ENCODE results near the gene LSM14A.

Gene LSM14A

DNA sequence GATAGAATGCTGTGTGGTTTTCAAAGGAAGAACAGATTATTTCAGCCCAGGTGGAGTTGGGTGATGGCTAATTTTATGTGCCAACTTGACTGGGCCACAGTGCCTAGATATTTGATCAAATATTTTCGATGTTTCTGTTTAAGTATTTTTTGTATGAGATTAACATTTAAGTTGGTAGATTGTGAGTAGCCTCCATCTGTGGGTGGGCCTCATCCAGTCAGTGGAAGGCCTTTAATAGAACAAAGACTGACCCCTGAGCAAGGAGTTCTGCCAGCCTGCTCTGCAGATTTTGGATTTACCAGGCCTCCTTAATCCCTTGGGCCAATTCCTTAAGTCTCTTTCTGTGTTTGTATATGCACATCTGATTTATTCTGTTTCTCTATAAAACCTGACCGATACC, 13.9 kb downstream of the LSM14A start:
- no peak for TF ChIP-seq CTCF (IDR thresholded peaks at IDR 0.05; ENCODE audit: low read length, missing control alignments)
- H3K4me3 ChIP-seq (replicated peaks; ENCODE audit: low read depth, low read length): no peak overlapping the region
- no peak for DNase-seq (ENCODE audit: low read depth)

DNA sequence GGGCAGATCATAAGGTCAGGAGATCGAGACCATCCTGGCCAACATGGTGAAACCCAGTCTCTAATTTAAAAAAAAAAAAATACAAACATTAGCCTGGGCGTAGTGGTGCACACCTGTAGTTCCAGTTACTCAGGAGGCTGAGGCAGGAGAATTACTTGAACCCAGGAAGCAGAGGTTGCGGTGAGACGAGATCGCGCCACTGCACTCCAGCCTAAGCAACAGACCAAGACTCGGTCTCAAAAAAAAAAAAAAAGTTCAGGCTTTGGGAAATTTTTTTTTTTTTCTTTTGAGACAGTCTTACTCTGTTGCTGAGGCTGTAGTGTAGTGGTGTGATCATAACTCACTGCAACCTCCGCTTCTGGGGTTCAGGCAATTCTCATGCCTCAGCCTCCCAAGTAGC, 14.7 kb downstream of the LSM14A start:
- TF ChIP-seq CTCF (IDR thresholded peaks at IDR 0.05; ENCODE audit: low read length, missing control alignments): no peak
- DNase-seq (ENCODE audit: low read depth): no peak
- H3K4me3 ChIP-seq (replicated peaks; ENCODE audit: low read depth, low read length): no peak overlapping the region

DNA sequence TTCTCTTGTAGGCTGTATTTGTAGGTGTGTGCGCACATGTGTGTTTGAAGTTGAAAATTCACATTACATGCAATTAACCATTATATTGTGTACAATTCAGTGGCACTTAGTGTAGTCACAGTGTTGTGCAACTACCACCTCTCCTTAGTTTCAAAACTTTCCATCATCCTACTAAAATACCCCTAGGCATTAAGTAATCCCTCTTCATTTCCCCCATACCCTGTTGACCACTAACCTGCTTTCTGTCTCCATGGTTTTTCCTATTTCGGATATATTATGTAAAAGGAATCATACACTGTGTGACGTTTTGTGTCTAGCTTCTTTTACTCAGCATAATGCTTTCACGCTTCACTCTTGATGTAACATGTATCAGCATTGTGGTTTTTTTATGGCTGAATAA, 16.1 kb downstream of the LSM14A start:
- H3K4me3 ChIP-seq (replicated peaks; ENCODE audit: low read depth, low read length): no peak overlapping the region
- TF ChIP-seq CTCF (IDR thresholded peaks at IDR 0.05; ENCODE audit: low read length, missing control alignments): no peak
- DNase-seq (ENCODE audit: low read depth): peak; percentile 27

- peak; percentile 25 for DNase-seq (ENCODE audit: low read depth)
Observed at GRCh38 chr19:34189199-34189916, 17.1 kb downstream of the LSM14A start.

GRCh38 chr19:34189917-34190425, 17.7 kb downstream of the LSM14A start:
- H3K4me3 ChIP-seq (replicated peaks; ENCODE audit: low read depth, low read length): no peak overlapping the region
- peak; percentile 25 for DNase-seq (ENCODE audit: low read depth)
- TF ChIP-seq CTCF (IDR thresholded peaks at IDR 0.05; ENCODE audit: low read length, missing control alignments): no peak

More at GRCh38 chr19:34189199-34189916, 17.1 kb downstream of the LSM14A start:
- no peak for TF ChIP-seq CTCF (IDR thresholded peaks at IDR 0.05; ENCODE audit: low read length, missing control alignments)
- no peak overlapping the region for H3K4me3 ChIP-seq (replicated peaks; ENCODE audit: low read depth, low read length)

DNA sequence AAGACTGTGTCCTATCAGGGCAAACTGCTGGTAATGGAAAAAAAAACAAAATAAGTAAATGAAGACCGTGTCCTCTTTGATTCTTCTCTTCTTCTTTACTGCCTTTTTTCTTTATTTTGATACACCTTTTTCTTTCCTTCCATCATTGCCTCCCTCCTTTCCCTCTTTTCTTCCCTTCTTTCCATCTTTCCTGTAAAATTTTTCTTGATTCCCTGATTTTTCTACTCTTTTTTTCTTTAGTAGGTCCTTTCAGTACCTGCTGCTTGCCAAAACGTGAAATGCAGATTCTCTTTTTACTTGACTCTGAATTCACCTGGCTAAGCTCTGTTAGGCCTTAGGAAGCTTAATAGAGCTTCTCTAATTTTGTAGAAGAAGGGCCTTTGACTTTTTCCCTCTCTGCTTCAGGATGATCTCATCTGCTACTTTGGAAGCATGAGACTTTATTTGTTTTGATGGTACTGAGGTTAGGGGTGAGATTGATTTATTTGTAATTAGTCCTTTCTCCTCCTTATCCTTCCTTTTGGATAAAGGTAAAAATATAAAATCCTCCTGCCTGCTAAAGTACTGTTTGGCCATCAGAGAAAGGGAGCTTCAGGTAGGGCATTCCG, 19.2 kb downstream of the LSM14A start:
- TF ChIP-seq CTCF (IDR thresholded peaks at IDR 0.05; ENCODE audit: low read length, missing control alignments): no peak
- no peak overlapping the region for H3K4me3 ChIP-seq (replicated peaks; ENCODE audit: low read depth, low read length)
- no peak for DNase-seq (ENCODE audit: low read depth)
